Measurements from ENCODE around the gene POU2F2. TPM values are rescaled to one million over a fixed set of nuclear protein-coding genes. Genes with fewer than 3 reads are reported as not detected.

The POU2F2 gene
- total RNA-seq, 1 experiment from 2014 or later, result 6.0 TPM

DNA sequence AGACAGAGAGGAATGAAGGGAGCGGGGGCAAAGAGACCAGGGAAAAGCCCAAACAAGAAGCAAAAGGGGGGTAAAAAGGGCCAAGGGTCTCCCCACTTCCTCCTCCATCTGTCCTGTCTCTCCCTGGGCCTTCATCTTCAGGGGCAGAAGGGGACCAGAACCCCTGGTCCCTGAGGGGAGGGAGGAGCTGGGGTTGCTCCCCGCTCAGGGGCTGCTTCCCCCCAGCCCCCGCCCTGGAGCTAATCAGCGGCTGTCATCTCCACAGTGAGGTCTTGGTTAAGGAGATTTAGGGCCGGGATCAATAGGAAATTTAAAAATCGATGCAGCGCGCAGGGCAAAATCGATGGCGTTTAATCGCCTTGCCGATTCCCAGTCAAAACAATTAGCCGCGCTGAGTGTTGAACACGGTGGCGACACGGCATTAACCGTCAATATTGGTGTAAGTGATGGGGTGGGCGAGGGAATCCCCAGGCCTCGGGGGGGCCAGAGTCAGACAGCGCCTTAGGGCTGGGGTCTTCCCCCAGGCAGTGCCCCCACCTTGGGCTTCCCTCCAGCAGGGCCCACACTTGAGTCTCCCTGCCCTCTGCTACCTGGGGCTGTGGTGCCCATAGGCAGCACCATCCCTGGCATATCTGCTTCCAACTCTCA lies 29.5 kb upstream of the POU2F2 start:
- Mint-ChIP-seq H3K27ac (no peak overlapping the region), H3K36me3 (no peaks in the 10 kb centered on the region), H3K27me3 (ENCODE audit: low read depth) (peaks cover 23% of the 10 kb centered on the region), H3K9me3 (no peaks in the 10 kb centered on the region), H3K4me3 (no peak overlapping the region), H3K4me1 (no peaks in the 10 kb centered on the region; the same call in 1 of the 2 replicates)
- DNase-seq (ENCODE audit: low spot score) (no peak), ATAC-seq (no peak)
- POLR2A ChIA-PET, result no interaction called here
- CTCF ChIA-PET, result interaction anchor here (0.7 to 1.2 kb wide), 2 partner anchors 14 to 15 kb away, joined by 3 to 4 read pairs; no protein-coding TSS in a partner anchor
- TF ChIP-seq, protein P1, sequence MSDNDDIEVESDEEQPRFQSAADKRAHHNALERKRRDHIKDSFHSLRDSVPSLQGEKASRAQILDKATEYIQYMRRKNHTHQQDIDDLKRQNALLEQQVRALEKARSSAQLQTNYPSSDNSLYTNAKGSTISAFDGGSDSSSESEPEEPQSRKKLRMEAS (CRISPR knock-in tag; IDR thresholded peaks at IDR 0.05), result no peak
- TF ChIP-seq EMX1 (CRISPR knock-in tag; IDR thresholded peaks at IDR 0.05), result no peak
- no peak for TF ChIP-seq TEAD4 (CRISPR knock-in tag; IDR thresholded peaks at IDR 0.05)
- no peak for TF ChIP-seq ELF4 (CRISPR knock-in tag; IDR thresholded peaks at IDR 0.05; ENCODE audit: low read depth)
- no peak for TF ChIP-seq ZNF416 (CRISPR knock-in tag; IDR thresholded peaks at IDR 0.05)
- TF ChIP-seq ZNF219 (CRISPR knock-in tag; IDR thresholded peaks at IDR 0.05; ENCODE audit: borderline replicate concordance), result no peak
- TF ChIP-seq AR (CRISPR knock-in tag; IDR thresholded peaks at IDR 0.05), result no peak
- no peak for TF ChIP-seq SMAD4 (CRISPR knock-in tag; IDR thresholded peaks at IDR 0.05)
- no peak for TF ChIP-seq IRF2 (CRISPR knock-in tag; IDR thresholded peaks at IDR 0.05; ENCODE audit: borderline replicate concordance, low read depth)
- TF ChIP-seq ZNF121 (CRISPR knock-in tag; IDR thresholded peaks at IDR 0.05), result no peak
- TF ChIP-seq ATF3 (CRISPR knock-in tag; conservative IDR thresholded peaks at IDR 0.05), result no peak
- TF ChIP-seq, protein P2, sequence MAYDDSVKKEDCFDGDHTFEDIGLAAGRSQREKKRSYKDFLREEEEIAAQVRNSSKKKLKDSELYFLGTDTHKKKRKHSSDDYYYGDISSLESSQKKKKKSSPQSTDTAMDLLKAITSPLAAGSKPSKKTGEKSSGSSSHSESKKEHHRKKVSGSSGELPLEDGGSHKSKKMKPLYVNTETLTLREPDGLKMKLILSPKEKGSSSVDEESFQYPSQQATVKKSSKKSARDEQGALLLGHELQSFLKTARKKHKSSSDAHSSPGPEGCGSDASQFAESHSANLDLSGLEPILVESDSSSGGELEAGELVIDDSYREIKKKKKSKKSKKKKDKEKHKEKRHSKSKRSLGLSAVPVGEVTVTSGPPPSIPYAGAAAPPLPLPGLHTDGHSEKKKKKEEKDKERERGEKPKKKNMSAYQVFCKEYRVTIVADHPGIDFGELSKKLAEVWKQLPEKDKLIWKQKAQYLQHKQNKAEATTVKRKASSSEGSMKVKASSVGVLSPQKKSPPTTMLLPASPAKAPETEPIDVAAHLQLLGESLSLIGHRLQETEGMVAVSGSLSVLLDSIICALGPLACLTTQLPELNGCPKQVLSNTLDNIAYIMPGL (CRISPR knock-in tag; IDR thresholded peaks at IDR 0.05), result no peak
- TF ChIP-seq ZNF263 (CRISPR knock-in tag; IDR thresholded peaks at IDR 0.05; ENCODE audit: low read depth), result no peak
- TF ChIP-seq CREM (CRISPR knock-in tag; IDR thresholded peaks at IDR 0.05), result no peak
- no peak for TF ChIP-seq ZNF423 (CRISPR knock-in tag; IDR thresholded peaks at IDR 0.05)
- TF ChIP-seq E2F4 (CRISPR knock-in tag; IDR thresholded peaks at IDR 0.05; ENCODE audit: borderline replicate concordance, low read depth), result no peak

- CTCF ChIA-PET, result interaction anchor here (1.1 to 1.4 kb wide), 3 partner anchors 9 to 51 kb away, joined by 4 to 5 read pairs (median 4); no protein-coding TSS in a partner anchor
- POLR2A ChIA-PET, result no interaction called here
- H3K36me3 Mint-ChIP-seq, result no peaks in the 10 kb centered on the region
- peaks cover 32% of the 10 kb centered on the region for H3K27me3 Mint-ChIP-seq (ENCODE audit: low read depth)
- no peak overlapping the region for H3K4me3 Mint-ChIP-seq
- no peak overlapping the region for H3K27ac Mint-ChIP-seq
- H3K4me1 Mint-ChIP-seq, result peaks cover 14% of the 10 kb centered on the region
- no peaks in the 10 kb centered on the region for H3K9me3 Mint-ChIP-seq
- DNase-seq (ENCODE audit: low spot score) (no peak), ATAC-seq (no peak)
- TF ChIP-seq GTF2I (CRISPR knock-in tag; conservative IDR thresholded peaks at IDR 0.05), result no peak
- no peak for TF ChIP-seq NR1H2 (CRISPR knock-in tag; IDR thresholded peaks at IDR 0.05)
- no peak for TF ChIP-seq USF2 (CRISPR knock-in tag; IDR thresholded peaks at IDR 0.05)
- TF ChIP-seq MYBL2 (CRISPR knock-in tag; IDR thresholded peaks at IDR 0.05), result no peak
- no peak for TF ChIP-seq PREB (CRISPR knock-in tag; IDR thresholded peaks at IDR 0.05; ENCODE audit: borderline replicate concordance)
- TF ChIP-seq, protein P3, sequence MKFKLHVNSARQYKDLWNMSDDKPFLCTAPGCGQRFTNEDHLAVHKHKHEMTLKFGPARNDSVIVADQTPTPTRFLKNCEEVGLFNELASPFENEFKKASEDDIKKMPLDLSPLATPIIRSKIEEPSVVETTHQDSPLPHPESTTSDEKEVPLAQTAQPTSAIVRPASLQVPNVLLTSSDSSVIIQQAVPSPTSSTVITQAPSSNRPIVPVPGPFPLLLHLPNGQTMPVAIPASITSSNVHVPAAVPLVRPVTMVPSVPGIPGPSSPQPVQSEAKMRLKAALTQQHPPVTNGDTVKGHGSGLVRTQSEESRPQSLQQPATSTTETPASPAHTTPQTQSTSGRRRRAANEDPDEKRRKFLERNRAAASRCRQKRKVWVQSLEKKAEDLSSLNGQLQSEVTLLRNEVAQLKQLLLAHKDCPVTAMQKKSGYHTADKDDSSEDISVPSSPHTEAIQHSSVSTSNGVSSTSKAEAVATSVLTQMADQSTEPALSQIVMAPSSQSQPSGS (CRISPR knock-in tag; IDR thresholded peaks at IDR 0.05; ENCODE audit: borderline replicate concordance, low read depth), result no peak
- TF ChIP-seq, protein P4, sequence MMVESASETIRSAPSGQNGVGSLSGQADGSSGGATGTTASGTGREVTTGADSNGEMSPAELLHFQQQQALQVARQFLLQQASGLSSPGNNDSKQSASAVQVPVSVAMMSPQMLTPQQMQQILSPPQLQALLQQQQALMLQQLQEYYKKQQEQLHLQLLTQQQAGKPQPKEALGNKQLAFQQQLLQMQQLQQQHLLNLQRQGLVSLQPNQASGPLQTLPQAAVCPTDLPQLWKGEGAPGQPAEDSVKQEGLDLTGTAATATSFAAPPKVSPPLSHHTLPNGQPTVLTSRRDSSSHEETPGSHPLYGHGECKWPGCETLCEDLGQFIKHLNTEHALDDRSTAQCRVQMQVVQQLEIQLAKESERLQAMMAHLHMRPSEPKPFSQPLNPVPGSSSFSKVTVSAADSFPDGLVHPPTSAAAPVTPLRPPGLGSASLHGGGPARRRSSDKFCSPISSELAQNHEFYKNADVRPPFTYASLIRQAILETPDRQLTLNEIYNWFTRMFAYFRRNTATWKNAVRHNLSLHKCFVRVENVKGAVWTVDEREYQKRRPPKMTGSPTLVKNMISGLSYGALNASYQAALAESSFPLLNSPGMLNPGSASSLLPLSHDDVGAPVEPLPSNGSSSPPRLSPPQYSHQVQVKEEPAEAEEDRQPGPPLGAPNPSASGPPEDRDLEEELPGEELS (CRISPR knock-in tag; IDR thresholded peaks at IDR 0.05), result no peak
- TF ChIP-seq ESRRA (CRISPR knock-in tag; IDR thresholded peaks at IDR 0.05; ENCODE audit: borderline replicate concordance), result no peak
These were observed 27.7 kb upstream of the POU2F2 start for GRCh38 chr19:42159942-42160341.

Data from WTC11 (cell line).